ENCODE data around the gene SMDT1. TPM values are rescaled to one million over a fixed set of nuclear protein-coding genes. Genes with fewer than 3 reads are reported as not detected.
"Not testable (repeated sequence)": the region's sequence is repeated elsewhere in the genome, so short reads cannot be mapped to it uniquely, and the experiment has no call there.

SMDT1 gene
- total and polyA plus RNA-seq, 9 of the 15 experiments (the other 6 are each of a cell fraction or from before 2014, with no cell fraction given) = 7.9 to 65.2 (median 14.3) TPM

GRCh38 chr22:42120231-42121021 is 40.9 kb downstream of the SMDT1 start:
- H3K9me3 ChIP-seq (replicated peaks; ENCODE audit: control insufficient read depth, insufficient read depth, low read depth, low read length); H3K4me3 ChIP-seq; BruUV-seq (replicated peaks); CTCF ChIA-PET (ENCODE audit: low intra/inter-chr PET ratio); H4K20me1 ChIP-seq (replicated peaks; ENCODE audit: control insufficient read depth, insufficient read depth, low read length); FAIRE-seq; POLR2A ChIA-PET; H3K9me1 ChIP-seq (ENCODE audit: control insufficient read depth, insufficient read depth, low read length); H3K36me3 ChIP-seq (ENCODE audit: control insufficient read depth, insufficient read depth, low read length); intact Hi-C loops (cut with micrococcal nuclease); H3K4me1 ChIP-seq (replicated peaks in 1 of 2; ENCODE audit: control insufficient read depth in 2 of 2, insufficient read depth in 2 of 2, low read length in 2 of 2); in situ Hi-C loops (cut with MboI); H3K27me3 ChIP-seq (ENCODE audit: control insufficient read depth in 2 of 2, insufficient read depth in 2 of 2, low read length in 2 of 2); H3K79me2 ChIP-seq (ENCODE audit: control insufficient read depth, insufficient read depth, low read length); TF ChIP-seq ETV6 (CRISPR knock-in tag; IDR thresholded peaks at IDR 0.05; ENCODE audit: borderline replicate concordance): not testable (repeated sequence)
- peak overlapping the region; percentile 33; the same call in 1 of the 2 replicates for H2AFZ ChIP-seq (ENCODE audit: low read depth, low read length)
- ATAC-seq (peak; percentile 87), DNase-seq (ENCODE audit: extremely low read depth in 1 of 4, low spot score in 3 of 4) (peak in 2 of 4 experiments; percentile 36 to 50)
- H3K9ac ChIP-seq (ENCODE audit: insufficient read depth in 1 of 2, low read depth in 2 of 2, low read length in 2 of 2) = peak overlapping the region in 1 of 2 experiments; percentile 30; a peak in 2 of 4 replicates
- peak overlapping the region; percentile 55 for H3K27ac ChIP-seq (ENCODE audit: extremely low read depth, low read depth, low read length)
- 6% methylated on average over 13 of the region's 15 CpGs for WGBS (ENCODE audit: insufficient coverage, low coverage, missing lambda C conversion rate)
- H3K4me2 ChIP-seq (ENCODE audit: insufficient read depth, low read length) = peak overlapping the region; percentile 37
- peak; percentile 76 for TF ChIP-seq GABPA (tag; conservative IDR thresholded peaks at IDR 0.05; ENCODE audit: low read depth)
- TF ChIP-seq DPF2 (IDR thresholded peaks at IDR 0.05) = peak; percentile 61
- peak; percentile 51 for TF ChIP-seq L3MBTL2 (IDR thresholded peaks at IDR 0.05)
- peak in 1 of 2 experiments; percentile 55; a peak in 2 of 4 replicates for TF ChIP-seq HDAC1 (IDR thresholded peaks at IDR 0.05)
- TF ChIP-seq ETV1 (tag; conservative IDR thresholded peaks at IDR 0.05; ENCODE audit: low read depth) = peak; percentile 68
- TF ChIP-seq C11orf30 (IDR thresholded peaks at IDR 0.05; ENCODE audit: low read depth) = peak; percentile 72
- TF ChIP-seq CBFA2T3 (IDR thresholded peaks at IDR 0.05) = peak; percentile 39
- TF ChIP-seq EGR1 (conservative IDR thresholded peaks at IDR 0.05) = peak; percentile 51
- 0 out of 2 replicates have a peak, but pooled peaks have one; percentile 23 for TF ChIP-seq HDAC2 (IDR thresholded peaks at IDR 0.05)
- TF ChIP-seq KDM1A (IDR thresholded peaks at IDR 0.05) = peak in 1 of 2 experiments; percentile 34; a peak in 1 of 4 replicates
- 0 out of 2 replicates have a peak, but pooled peaks have one; percentile 28 for TF ChIP-seq NCOA1 (IDR thresholded peaks at IDR 0.05; ENCODE audit: low read depth)
- TF ChIP-seq BCOR (IDR thresholded peaks at IDR 0.05) = peak; percentile 28; the same call in 1 of the 2 replicates
- TF ChIP-seq ZNF316 (IDR thresholded peaks at IDR 0.05) = peak; percentile 58
- TF ChIP-seq CXXC5 (CRISPR knock-in tag; IDR thresholded peaks at IDR 0.05) = 0 out of 2 replicates have a peak, but pooled peaks have one; percentile 20
- 0 out of 2 replicates have a peak, but pooled peaks have one; percentile 14 for TF ChIP-seq ATF7 (IDR thresholded peaks at IDR 0.05)
- TF ChIP-seq SMARCA4 (IDR thresholded peaks at IDR 0.05) = peak; percentile 53; the same call in 1 of the 2 replicates
- TF ChIP-seq LEF1 (IDR thresholded peaks at IDR 0.05) = peak; percentile 56; the same call in 1 of the 2 replicates
- peak in 1 of 2 experiments; percentile 82; a peak in 2 of 4 replicates for TF ChIP-seq ETV6 (IDR thresholded peaks at IDR 0.05; ENCODE audit: borderline replicate concordance in 1 of 2, low read depth in 2 of 2, low read length in 1 of 2)
- TF ChIP-seq RCOR1 (IDR thresholded peaks at IDR 0.05; ENCODE audit: borderline replicate concordance in 1 of 2, low read depth in 2 of 2, low read length in 2 of 2) = peak in 1 of 2 experiments; percentile 66; a peak in 2 of 4 replicates
- peak; percentile 52 for TF ChIP-seq ARID1B (IDR thresholded peaks at IDR 0.05)
- peak in 1 of 2 experiments; percentile 40 for TF ChIP-seq AFF1 (IDR thresholded peaks at IDR 0.05; ENCODE audit: low read depth in 1 of 2, partially characterized antibody in 2 of 2)

Data from K562 (cell line).